ENCODE measurements around the gene C9orf72.

Gene C9orf72

DNA sequence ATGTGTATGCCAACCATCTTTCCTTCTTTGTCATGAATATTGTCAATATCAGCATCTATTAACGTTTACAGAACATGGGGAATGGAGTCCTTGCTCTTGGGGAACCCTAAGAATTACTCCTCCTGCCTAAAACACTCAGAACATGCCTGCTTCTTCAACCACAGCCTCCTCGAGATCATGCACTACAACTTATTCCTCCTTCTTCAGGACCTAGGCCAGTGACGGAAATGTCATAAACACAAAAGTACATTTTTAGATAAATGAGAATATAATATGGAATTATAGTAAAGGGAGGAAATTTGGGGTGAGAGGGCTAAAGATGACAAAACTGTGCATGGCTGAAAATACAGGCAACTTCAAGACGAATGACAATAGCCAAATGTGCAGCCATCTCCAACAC, 52.3 kb downstream of the C9orf72 start:
- TF ChIP-seq, protein P1, sequence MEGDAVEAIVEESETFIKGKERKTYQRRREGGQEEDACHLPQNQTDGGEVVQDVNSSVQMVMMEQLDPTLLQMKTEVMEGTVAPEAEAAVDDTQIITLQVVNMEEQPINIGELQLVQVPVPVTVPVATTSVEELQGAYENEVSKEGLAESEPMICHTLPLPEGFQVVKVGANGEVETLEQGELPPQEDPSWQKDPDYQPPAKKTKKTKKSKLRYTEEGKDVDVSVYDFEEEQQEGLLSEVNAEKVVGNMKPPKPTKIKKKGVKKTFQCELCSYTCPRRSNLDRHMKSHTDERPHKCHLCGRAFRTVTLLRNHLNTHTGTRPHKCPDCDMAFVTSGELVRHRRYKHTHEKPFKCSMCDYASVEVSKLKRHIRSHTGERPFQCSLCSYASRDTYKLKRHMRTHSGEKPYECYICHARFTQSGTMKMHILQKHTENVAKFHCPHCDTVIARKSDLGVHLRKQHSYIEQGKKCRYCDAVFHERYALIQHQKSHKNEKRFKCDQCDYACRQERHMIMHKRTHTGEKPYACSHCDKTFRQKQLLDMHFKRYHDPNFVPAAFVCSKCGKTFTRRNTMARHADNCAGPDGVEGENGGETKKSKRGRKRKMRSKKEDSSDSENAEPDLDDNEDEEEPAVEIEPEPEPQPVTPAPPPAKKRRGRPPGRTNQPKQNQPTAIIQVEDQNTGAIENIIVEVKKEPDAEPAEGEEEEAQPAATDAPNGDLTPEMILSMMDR (IDR thresholded peaks at IDR 0.05; ENCODE audit: low read depth, low read length, missing control alignments), result no peak
- no peak overlapping the region for H3K4me3 ChIP-seq (ENCODE audit: low read depth, low read length)
- DNase-seq (ENCODE audit: low read depth), result no peak

DNA sequence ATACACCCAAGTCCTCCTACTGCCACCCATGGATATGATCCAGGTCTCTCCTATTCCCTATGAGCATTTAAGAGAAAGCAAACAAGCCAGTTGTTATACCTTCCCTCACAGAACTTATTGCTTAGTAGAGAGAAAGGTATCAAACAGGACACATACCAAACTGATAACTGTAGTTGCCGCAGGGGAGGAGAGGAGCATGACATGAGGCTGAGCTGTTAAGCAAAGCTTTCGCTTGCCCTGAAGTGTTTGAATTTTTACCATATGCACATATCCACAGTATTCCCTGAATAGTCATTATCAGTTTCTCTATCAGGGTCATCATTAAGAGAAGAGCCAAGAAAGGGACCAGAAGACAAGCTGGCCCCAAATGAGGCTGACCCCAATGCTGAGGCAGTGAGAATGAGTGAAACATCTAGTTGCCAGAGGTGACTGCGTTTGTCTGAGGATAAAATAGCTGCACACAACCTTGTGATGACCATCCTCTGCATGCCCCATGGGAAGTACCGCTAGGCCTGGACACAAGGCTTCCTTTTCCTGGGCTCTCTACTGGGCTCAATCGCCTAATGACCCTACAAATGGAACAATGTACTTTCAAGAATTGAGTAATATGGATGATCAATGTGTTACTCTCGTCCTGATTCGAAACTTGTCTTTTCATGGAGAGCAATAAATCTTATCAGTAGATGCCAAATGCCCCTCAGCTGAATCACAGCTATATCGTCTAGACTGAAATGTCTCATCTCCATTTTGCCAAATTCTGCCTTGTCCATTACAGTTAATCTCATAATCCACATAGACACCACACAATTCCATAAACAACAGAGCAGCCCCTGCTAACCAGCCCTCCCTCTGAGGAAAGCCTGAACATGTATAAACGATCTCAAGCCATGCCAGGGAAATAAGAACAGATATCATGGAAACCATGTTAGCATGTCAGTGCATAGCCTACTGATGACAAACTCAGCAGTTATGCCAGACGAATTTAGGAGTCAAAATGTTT, 53.5 kb downstream of the C9orf72 start:
- H3K4me3 ChIP-seq (ENCODE audit: low read depth, low read length), result no peak overlapping the region
- TF ChIP-seq, protein P1 (IDR thresholded peaks at IDR 0.05; ENCODE audit: low read depth, low read length, missing control alignments), result no peak
- DNase-seq (ENCODE audit: low read depth), result no peak

DNA sequence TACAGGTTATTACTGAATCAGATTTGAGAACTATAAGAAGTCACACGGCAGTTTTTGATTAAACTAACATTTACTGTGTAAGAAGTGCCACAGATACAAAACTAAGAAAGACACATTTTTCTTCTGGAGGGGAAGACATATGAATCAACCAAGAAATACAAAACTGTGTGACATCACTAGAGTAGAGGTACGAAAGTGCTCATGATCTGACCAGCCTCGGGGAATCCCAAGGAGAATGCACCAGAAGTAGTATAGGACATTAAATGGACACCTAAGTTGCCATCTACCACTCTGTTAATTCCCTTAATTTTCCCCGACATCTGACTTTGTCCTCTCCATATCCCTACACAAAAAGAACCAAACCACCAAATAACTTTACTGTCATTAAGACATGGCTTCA, 54.5 kb downstream of the C9orf72 start:
- H3K4me3 ChIP-seq (ENCODE audit: low read depth, low read length), result no peak overlapping the region
- TF ChIP-seq, protein P1 (IDR thresholded peaks at IDR 0.05; ENCODE audit: low read depth, low read length, missing control alignments), result no peak
- no peak for DNase-seq (ENCODE audit: low read depth)

DNA sequence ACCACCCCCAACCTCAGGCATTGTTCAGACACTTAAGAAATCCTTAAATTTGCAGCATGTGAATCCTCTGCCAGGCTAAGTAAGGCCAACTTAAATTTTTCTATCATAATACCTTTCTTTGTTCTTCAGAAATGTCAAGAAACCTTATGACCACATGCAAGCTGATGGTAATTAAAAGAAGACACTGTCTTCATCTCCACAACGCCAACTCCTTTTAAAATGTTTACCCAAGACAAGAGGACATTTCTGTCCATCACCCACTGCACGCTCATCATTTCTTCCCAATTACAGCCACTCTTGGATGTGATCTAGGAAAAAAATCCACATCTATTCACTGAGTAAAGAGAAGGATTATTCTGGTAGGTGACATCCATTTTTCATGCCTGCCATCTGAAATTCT, 55.3 kb downstream of the C9orf72 start:
- H3K4me3 ChIP-seq (ENCODE audit: low read depth, low read length), result no peak overlapping the region
- DNase-seq (ENCODE audit: low read depth), result no peak
- TF ChIP-seq, protein P1 (IDR thresholded peaks at IDR 0.05; ENCODE audit: low read depth, low read length, missing control alignments), result no peak

DNA sequence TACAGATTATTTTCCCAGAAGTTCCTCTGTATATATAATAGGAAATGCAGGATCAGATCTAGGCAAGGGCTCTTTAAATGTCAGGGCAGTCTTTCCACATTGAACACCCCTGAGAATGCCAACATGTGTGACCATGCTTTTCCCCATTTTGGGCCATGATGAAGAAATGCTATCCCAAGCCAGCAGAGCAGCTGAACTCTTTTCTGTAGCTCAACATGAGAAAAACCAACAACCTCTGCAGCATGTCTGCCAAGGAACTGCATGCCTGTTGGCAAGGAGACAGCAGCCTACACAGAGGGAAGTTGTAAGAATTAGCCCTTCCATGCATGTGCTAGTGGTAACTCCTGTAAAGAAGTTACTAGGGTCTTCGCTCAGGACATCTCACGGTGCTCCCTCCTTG, 58.7 kb downstream of the C9orf72 start:
- TF ChIP-seq, protein P1 (IDR thresholded peaks at IDR 0.05; ENCODE audit: low read depth, low read length, missing control alignments), result no peak
- no peak for DNase-seq (ENCODE audit: low read depth)
- no peak overlapping the region for H3K4me3 ChIP-seq (ENCODE audit: low read depth, low read length)

DNA sequence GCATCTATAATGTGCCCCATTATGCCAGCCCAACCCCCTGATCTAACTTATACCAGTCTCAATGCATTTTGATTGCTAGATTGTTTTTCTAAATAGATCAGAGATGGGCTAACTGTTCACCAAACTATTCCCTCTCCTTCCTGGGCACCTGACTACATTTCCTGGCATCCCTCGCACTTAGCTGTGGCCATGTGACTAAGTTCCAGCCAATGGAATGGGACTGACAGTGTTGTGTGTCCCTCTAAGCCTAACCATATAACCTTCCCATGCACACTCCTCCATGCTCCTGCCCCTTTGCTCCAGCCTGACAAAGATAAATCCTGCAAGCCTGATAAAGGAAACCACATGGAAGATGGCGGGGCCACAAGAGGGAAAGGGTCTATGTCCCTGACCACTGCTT, 61.5 kb downstream of the C9orf72 start:
- TF ChIP-seq, protein P1 (IDR thresholded peaks at IDR 0.05; ENCODE audit: low read depth, low read length, missing control alignments), result no peak
- no peak for DNase-seq (ENCODE audit: low read depth)
- H3K4me3 ChIP-seq (ENCODE audit: low read depth, low read length), result no peak overlapping the region

Measured in GM12864 (cell line).